Mucosa of gallbladder (tissue), 1 donor: ENCODE data around the gene ATP6V0E2. TPM values are rescaled to one million over a fixed set of nuclear protein-coding genes. Genes with fewer than 3 reads are reported as not detected.
A peak's percentile ranks its signal among the peaks of the same experiment; 100 is the strongest.

Experiments
- DNase-seq: peaks from one replicate; pipeline ENCODE4 v3.0.0-alpha.2; 2020; ENCODE audit warnings: low spot score
- total RNA-seq: library from RNA; stranded (reverse); gene quantifications from one replicate; pipeline ENCODE4 v1.2.1, GENCODE V29; 2021
- donor health status: DM: no; HTN: no; CAD: no.

Gene ATP6V0E2
- total RNA-seq, 1 donor from 2014 or later: 47.0 TPM

DNA sequence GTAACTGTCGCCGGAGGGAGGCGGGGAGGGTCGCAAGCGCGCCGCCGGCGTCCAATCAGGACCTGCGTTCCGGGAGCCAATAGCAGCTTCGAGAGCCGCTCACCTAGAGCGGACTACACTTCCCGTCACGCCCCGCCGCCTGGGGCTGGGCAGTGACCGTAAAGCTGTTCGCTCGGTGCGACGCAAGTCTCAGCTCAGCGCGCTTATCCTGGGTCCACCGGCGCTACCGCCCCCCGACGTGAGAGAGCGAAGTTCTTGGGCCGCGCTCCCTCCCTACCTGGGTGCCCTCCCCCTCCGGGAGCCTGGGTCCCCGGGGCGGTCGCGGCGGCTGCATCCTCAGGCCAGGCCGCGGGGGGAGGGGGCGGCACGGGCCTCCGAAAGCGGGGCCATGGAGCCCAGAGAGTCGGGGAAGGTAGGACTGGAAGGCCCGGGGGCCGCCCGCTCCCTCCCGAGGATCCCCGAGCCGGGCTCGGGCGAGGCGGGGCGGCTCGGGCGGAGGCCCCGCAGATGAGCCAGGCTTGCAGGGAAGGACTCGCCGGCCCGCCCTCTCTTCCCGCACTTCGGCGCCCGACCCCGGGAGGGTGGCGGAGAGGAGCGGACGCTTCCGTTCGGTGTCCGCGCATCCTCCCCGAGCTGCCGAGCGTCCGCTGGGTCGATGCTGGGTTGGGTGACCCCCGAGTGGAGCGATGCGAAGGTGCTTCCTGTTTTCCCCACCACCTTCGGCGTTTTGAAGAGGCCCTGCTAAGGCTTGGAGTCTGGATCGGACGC lies 35.4 kb upstream of the ATP6V0E2 start, which contains the start of gene ZNF862:
TSS of gene ZNF862 (plus strand) at position 152 of the 768 bp plus-strand sequence. CDS start at position 389, 237 bp downstream.
- peak; percentile 99 for DNase-seq

- DNase-seq: no peak
Measured at GRCh38 chr7:149838992-149839408, 34.8 kb upstream of the ATP6V0E2 start.

DNA sequence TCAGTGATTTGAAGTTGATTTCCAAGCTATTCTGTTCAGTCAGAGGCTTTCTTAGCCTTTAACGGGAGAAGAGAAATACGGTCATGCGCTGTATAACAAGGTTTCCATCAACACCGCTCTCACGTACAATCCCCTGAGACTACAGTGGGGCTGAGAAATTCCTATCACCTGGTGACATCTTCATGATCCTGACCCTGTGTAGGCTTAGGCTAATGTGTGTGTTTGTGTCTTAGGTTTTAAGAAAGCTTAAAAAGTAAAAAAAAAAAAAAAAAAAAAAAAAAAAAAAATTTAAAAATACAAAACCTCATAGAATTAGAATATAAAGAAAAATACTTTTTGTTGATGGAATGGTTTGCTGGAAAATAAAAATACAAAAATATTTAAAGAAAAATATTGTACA lies 33.8 kb upstream of the ATP6V0E2 start:
- no peak for DNase-seq

DNA sequence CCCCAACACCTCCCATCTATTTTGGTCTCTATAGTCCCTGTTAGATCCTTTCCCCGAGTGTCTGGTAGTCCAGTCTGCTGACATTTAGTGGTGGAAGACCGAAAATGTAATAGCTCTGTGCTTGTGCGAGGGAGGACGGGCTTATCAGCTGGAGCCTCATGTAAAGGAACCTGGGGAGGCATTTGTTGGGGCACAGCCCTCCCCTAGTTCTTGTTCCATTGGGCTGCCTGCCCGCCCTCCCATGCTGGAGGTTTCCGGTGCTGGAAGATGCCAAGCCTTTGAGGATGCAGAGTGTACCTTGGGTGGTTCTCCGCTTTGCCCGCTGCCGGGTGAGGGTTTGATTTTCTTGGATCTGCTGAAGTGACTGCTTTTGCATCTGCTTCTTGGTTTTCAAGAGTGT lies 30.2 kb upstream of the ATP6V0E2 start:
- DNase-seq: no peak

DNA sequence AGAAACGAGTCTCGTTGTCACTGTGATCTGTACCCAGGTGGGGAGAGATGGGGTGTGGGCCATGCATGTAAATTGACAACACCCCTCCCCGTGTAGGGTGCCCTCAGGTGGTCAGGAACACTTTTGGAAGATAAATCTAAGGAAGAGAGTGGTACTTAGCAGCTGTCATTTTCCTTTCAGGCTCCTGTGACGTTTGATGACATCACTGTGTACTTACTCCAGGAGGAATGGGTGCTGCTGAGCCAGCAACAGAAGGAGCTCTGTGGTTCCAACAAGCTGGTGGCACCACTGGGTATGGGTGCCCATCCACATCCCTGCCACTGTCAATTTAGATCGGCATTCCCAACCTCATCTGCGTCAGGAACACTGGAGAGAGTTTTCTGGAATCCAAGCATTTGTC lies 29.3 kb upstream of the ATP6V0E2 start:
- DNase-seq: no peak

DNA sequence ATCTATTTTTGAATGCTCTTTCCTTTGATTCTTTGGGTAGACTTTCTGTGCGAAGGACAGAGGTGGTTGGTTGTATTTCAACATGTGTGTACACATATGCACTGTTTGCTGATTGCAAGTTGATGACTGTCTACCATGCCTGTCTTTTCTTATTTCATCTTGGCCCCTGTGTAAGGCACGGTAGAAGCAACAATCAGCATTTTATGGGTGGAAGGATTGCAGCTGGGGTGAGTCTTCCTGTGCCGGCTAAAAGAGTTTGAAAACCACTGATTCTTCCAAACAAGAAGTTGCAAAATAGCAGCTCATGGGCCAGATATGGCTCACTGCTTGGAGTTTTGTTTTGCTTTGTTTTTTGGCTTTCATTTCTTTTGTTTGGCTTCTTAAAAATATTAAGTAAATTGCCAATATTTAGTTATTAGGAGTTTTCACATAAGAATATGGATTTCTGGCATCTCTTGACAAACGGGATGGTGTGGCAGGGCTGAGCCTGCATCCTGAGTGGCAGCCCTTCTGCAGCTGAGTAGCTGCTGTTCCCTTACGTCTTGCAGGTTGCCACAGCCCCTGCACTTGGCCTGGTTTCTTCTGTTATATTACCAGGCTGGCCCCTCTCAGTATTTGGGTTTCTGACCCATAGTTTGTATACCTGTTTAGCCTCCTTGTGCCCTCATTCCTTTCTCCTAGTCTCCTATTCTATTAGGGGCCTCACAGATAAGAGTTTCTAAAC lies 28.4 kb upstream of the ATP6V0E2 start:
- no peak for DNase-seq

DNA sequence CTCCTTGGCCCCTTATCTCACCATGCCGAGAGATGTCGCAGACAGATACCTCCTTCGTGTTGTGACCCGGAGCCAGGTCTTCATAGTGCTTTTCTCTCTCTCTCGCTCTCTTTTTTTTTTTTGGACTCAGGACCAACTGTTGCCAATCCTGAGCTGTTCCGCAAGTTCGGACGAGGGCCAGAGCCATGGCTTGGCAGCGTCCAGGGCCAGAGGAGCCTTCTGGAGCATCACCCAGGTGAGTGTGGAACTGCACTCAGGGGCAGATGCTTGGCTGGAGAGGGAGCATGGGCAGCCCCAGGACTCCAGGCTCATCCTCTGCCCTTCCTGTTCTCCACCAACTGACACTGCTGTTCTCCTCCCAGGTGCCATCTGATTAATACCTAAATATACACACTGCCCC lies 27.7 kb upstream of the ATP6V0E2 start:
- DNase-seq: no peak

DNA sequence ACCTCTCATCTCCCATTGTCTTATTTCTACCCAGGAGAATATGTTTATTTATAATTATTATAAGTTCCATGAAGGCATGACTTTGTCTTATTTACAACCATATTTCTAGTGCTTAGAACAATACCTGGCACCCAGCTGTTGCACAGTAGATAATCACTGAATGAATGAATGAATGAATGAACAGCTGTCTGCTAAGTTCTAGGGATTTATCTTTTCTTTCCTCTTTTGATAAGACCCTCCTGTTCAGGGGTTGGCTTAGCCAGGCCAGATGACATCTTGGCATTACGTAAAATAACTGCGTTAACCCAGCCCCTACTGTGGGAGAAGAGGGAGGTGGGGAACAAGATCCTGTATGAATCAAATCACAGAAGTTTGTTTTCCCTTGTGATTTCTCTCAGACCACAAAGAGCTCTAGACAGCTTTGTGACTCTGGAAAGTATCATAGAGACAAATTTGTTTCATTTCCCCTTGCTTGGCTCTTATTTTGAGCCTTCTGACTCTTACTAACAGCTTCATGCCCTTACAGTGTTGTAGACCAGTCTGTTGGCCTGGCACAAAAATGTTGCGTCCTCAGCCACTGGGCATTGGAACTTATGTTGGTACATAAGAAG lies 27.2 kb upstream of the ATP6V0E2 start:
- no peak for DNase-seq

DNA sequence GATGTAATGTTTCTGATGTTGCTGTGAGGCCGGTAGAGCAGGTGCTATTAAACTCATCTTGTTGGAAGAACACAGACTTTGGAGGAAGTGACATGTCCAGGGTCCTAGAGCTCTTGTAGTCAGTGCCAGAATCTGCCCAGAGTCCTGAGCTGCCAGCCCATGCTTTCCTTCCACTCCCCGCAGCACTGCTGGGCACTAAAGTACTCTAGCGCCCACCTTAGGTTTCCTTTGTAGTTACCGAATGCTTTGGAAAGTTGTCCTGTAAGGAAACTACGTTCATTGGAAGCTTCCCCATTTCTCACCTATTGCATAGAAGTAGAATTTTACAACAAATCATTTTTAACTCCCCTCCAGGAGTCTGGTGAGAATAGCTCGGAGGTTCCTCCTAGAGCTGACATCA lies 24.6 kb upstream of the ATP6V0E2 start:
- no peak for DNase-seq

GRCh38 chr7:149850007-149850594 lies 23.7 kb upstream of the ATP6V0E2 start:
- DNase-seq: no peak

- no peak for DNase-seq
Measured at GRCh38 chr7:149850716-149851115, 23.1 kb upstream of the ATP6V0E2 start.

GRCh38 chr7:149851449-149851848 lies 22.3 kb upstream of the ATP6V0E2 start:
- no peak for DNase-seq

- no peak for DNase-seq
Measured at GRCh38 chr7:149853157-149853556, 20.6 kb upstream of the ATP6V0E2 start.

GRCh38 chr7:149854611-149855360 lies 19.0 kb upstream of the ATP6V0E2 start:
- DNase-seq: peak; percentile 71

- DNase-seq: no peak
Measured at GRCh38 chr7:149855361-149856305, 18.1 kb upstream of the ATP6V0E2 start.

DNA sequence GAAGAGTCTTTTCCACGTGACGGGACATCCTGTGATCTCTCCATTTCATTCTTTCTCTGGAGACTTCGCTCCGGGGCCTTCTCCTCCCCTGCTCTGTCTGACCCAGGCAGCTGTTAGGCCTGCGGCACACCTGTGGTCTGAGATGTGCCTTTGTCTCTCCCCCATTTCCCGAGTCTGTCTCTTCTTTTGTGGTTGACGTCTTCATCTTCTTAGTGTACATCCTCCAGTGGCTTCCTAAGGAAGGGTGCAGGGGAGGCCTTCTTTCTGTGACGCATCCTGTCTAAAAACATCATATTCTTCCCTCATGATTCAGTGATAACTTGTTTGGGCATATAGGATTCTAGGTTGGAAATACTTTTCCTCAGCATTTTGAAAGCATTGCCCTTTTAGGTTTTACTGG lies 17.2 kb upstream of the ATP6V0E2 start:
- no peak for DNase-seq

DNA sequence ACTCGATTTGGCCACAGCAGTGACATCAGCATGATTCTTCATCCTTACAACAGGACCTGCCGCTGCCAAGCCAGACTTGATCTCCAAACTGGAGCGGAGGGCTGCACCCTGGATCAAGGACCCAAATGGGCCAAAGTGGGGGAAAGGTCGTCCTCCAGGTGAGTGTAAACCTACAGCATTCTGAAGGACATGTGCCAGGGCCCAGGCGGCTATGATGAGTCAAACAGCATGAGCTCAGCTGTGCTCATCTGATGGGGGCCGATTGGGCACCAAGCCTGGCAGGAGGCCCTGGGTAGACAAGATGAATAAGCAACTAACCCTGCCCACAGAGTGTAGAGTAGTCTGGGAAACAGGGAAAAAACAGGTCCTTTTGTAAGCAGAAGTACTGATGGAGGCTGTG lies 14.4 kb upstream of the ATP6V0E2 start:
- no peak for DNase-seq

- no peak for DNase-seq
Measured at GRCh38 chr7:149859876-149860275, 13.9 kb upstream of the ATP6V0E2 start.

- no peak for DNase-seq
Measured at GRCh38 chr7:149860821-149861727, 12.7 kb upstream of the ATP6V0E2 start.

DNA sequence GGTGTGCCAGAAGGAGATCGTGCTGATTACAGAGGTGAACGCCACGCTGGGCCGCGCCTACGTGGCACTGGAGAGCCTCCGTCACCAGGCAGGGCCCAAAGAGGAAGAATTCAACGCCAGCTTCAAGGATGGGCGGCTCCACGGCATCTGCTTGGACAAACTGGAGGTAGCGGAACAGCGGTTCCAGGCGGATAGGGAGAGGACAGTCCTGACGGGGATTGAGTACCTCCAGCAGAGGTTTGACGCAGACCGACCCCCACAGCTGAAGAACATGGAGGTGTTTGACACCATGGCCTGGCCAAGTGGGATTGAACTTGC lies 12.1 kb upstream of the ATP6V0E2 start:
- no peak for DNase-seq
